Breast epithelium (tissue), 4 donors: ENCODE measurements around the gene DNAJC9. TPM values are rescaled to one million over a fixed set of nuclear protein-coding genes. Genes with fewer than 3 reads are reported as not detected.

Source experiments
- DNase-seq, 2 donors: peaks; one replicate each; pipeline ENCODE4 v3.0.0-alpha.2; 2019; ENCODE audit warnings: low spot score in 2 of 2
- H3K27ac ChIP-seq, 2 donors: fragments of 200-600 bp; sonication (generic) in 1 of 2; one replicate each; pipeline ENCODE4 v1.5.1; 2016 to 2019; ENCODE audit warnings: mild to moderate bottlenecking in 1 of 2
- H3K27me3 ChIP-seq, 2 donors: fragments of 200-600 bp; sonication (generic) in 1 of 2; one replicate each; pipeline versions ENCODE4 v1.5.1 to v1.6.0; 2017 to 2019; ENCODE audit warnings: control low read depth in 1 of 2, mild to moderate bottlenecking in 1 of 2
- H3K36me3 ChIP-seq: fragments of 200-600 bp; one replicate; pipeline ENCODE4 v1.5.1; 2019
- H3K4me1 ChIP-seq, 2 donors: fragments of 200-600 bp; sonication (generic); one replicate each; pipeline ENCODE4 v1.5.1; 2016 to 2019; ENCODE audit warnings: control low read depth in 1 of 2
- H3K4me3 ChIP-seq, 3 donors: fragments of 200-600 bp; sonication (generic); 1 replicate in 2 of 3; 2 replicates in 1 of 3; pipeline ENCODE4 v1.5.1; 2016 to 2019; ENCODE audit warnings: mild to moderate bottlenecking in 3 of 3, moderate library complexity in 2 of 3
- H3K9me3 ChIP-seq, 2 donors: fragments of 200-600 bp; sonication (generic) in 1 of 2; one replicate each; pipeline ENCODE4 v1.5.1; 2016 to 2019; ENCODE audit warnings: control low read depth in 1 of 2
- POLR2A ChIP-seq: fragments of 450-650 bp; IDR thresholded peaks from one replicate; pipeline ENCODE4 v1.6.1; 2016; ENCODE audit warnings: antibody characterized with exemption, mild to moderate bottlenecking, moderate library complexity
- POLR2AphosphoS5 ChIP-seq, 3 donors: sonication (generic); formaldehyde crosslinking; IDR thresholded peaks; one replicate each; pipeline ENCODE4 v1.6.1; 2017; ENCODE audit warnings: antibody characterized with exemption in 3 of 3
- intact Hi-C: fragments of 100-400 bp; cut with DNase I; formaldehyde crosslinking; loops from one replicate; pipeline ENCODE4 v1.15.1; 2023; ENCODE audit warnings: low total_unique reads
- total RNA-seq, 3 donors: library from RNA; depleted of rRNA; stranded (reverse); fragments of >200 nt; gene quantifications; one replicate each; pipeline ENCODE4 v1.1.0, GENCODE V29; 2016
- TF ChIP-seq, protein P1 (sequence below), 3 donors: fragments of 450-650 bp; IDR thresholded peaks; one replicate each; pipeline ENCODE4 v1.5.1; 2016 to 2017; ENCODE audit warnings: antibody characterized with exemption in 3 of 3, mild to moderate bottlenecking in 3 of 3, moderate library complexity in 3 of 3

Gene DNAJC9
- total RNA-seq, 3 donors from 2014 or later, result 17.3 to 24.3 (median 19.0) TPM

DNA sequence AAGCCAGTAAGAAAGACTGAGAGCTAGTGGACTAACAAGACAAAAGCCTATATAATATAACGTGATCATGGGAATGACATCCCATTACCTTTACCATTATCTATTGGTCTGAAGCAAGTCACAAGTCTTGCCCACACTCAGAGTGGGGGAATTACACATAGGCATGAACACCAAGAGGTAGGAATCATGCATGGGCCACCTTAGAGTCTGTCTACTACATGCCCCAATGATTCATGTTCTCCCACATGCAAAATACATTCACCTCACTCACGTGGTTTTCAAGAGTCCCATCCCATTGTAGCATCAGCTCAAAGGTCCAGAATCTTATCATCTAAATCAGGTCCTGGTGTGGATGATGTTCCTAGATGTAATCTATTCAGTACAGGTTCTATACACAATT lies 29.4 kb downstream of the DNAJC9 start:
- Histone ChIP-seq H3K4me3 (no peak overlapping the region), H3K27me3 (no peaks in the 10 kb centered on the region), H3K27ac (no peak overlapping the region), H3K9me3 (no peaks in the 10 kb centered on the region), H3K4me1 (no peaks in the 10 kb centered on the region), H3K36me3 (no peaks in the 10 kb centered on the region)
- DNase-seq, result no peak
- TF ChIP-seq POLR2AphosphoS5 (IDR thresholded peaks at IDR 0.05), result no peak
- TF ChIP-seq, protein P1, sequence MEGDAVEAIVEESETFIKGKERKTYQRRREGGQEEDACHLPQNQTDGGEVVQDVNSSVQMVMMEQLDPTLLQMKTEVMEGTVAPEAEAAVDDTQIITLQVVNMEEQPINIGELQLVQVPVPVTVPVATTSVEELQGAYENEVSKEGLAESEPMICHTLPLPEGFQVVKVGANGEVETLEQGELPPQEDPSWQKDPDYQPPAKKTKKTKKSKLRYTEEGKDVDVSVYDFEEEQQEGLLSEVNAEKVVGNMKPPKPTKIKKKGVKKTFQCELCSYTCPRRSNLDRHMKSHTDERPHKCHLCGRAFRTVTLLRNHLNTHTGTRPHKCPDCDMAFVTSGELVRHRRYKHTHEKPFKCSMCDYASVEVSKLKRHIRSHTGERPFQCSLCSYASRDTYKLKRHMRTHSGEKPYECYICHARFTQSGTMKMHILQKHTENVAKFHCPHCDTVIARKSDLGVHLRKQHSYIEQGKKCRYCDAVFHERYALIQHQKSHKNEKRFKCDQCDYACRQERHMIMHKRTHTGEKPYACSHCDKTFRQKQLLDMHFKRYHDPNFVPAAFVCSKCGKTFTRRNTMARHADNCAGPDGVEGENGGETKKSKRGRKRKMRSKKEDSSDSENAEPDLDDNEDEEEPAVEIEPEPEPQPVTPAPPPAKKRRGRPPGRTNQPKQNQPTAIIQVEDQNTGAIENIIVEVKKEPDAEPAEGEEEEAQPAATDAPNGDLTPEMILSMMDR (IDR thresholded peaks at IDR 0.05), result no peak
- TF ChIP-seq POLR2A, result no peak
- intact Hi-C loops, result no loop called here

DNA sequence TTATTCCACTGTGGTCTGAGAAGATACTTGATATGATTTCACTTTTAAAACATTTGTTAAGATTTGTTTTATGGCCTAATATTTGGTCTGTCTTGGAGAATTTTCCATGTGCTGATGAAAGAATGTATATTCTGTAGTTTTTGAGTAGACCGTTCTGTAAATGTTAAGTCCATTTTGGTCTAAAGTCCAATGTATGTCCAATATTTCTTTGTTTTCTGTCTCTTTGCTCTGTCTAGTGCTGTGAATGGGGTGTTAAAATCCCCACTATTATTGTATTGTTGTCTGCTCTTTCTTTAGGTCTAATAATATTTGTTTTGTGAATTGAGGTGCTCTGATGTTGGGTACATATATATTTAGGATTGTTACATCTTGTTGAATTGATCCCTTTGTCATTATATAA lies 31.3 kb downstream of the DNAJC9 start:
- no peaks in the 10 kb centered on the region for H3K36me3 ChIP-seq
- no peaks in the 10 kb centered on the region for H3K4me1 ChIP-seq
- no peak overlapping the region for H3K4me3 ChIP-seq
- no peaks in the 10 kb centered on the region for H3K9me3 ChIP-seq
- H3K27me3 ChIP-seq, result no peaks in the 10 kb centered on the region
- intact Hi-C loops, result no loop called here
- H3K27ac ChIP-seq, result no peak overlapping the region
- no peak for TF ChIP-seq POLR2AphosphoS5 (IDR thresholded peaks at IDR 0.05)
- TF ChIP-seq, protein P1 (IDR thresholded peaks at IDR 0.05), result no peak
- no peak for TF ChIP-seq POLR2A
- no peak for DNase-seq

DNA sequence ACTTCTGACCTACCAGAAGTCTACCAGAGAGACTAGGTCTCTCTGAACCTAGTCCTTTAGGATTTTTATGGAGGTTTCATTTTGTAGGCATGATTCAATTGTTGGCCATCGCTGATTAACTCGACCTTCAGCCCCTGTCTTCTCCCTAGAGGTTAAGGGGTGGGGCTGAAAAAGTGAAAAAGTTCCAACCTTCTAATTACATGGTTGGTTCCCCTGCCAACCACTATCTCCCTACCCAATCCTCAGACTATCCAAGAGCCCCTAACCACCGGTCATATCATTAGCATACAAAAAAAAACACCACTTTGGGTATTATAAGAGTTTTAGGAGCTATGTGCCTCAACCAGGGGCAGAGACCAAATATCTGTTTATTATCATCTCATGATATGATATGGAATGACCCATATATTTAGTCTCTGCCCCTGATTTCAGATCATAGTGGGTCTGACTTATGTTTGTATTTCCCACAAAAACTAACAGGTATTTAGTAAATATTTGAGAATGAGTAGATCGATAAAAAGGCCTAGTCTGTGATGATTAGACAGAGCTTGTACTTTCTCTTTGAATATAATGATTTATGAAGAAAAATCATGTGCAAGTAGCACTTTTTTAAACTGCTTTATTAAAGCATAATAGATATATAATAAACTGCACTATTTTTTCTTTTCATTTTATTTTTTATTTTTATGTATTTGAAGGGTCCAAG lies 35.8 kb downstream of the DNAJC9 start:
- Histone ChIP-seq H3K27me3 (no peaks in the 10 kb centered on the region), H3K27ac (no peak overlapping the region), H3K4me3 (no peak overlapping the region), H3K9me3 (no peaks in the 10 kb centered on the region), H3K36me3 (no peaks in the 10 kb centered on the region), H3K4me1 (no peaks in the 10 kb centered on the region)
- no peak for DNase-seq
- intact Hi-C loops, result no loop called here
- no peak for TF ChIP-seq POLR2AphosphoS5 (IDR thresholded peaks at IDR 0.05)
- no peak for TF ChIP-seq POLR2A
- TF ChIP-seq, protein P1 (IDR thresholded peaks at IDR 0.05), result no peak

DNA sequence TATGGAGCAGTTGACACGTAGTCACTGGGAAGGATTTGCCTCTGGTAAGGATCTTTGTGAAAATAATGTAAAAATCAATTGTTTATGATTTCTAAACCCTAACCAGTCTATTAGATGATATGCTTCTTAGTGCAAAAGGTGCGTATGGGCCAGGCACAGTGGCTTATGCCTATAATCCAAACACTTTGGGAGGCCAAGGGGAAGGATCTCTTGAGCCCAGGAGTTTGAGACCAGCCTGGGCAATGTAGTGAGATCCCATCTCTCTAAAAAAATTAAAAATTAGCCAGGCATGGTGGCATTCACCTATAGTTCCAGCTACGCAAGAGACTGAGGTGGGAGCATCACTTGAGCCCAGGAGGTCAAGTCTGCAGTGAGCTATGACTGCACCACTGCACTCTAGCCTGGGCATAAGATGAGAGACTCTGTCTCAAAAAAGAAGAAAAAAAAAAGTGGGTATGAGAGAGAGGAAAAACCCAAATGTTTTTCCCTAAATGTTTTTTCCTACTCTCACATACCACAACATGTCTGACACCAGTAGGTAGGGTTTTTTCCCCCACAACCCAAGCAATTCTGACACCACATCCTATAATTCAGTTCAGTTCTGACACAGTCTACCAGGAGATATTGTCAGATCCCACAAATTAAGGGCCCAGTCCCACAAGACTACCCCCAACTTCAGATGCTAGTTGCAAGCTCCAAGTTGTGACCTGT lies 36.5 kb downstream of the DNAJC9 start:
- Histone ChIP-seq H3K27ac (no peak overlapping the region), H3K27me3 (no peaks in the 10 kb centered on the region), H3K4me3 (no peak overlapping the region), H3K4me1 (no peaks in the 10 kb centered on the region), H3K9me3 (no peaks in the 10 kb centered on the region), H3K36me3 (no peaks in the 10 kb centered on the region)
- no peak for TF ChIP-seq POLR2A
- TF ChIP-seq POLR2AphosphoS5 (IDR thresholded peaks at IDR 0.05), result no peak
- TF ChIP-seq, protein P1 (IDR thresholded peaks at IDR 0.05), result no peak
- no peak for DNase-seq
- intact Hi-C loops, result no loop called here

DNA sequence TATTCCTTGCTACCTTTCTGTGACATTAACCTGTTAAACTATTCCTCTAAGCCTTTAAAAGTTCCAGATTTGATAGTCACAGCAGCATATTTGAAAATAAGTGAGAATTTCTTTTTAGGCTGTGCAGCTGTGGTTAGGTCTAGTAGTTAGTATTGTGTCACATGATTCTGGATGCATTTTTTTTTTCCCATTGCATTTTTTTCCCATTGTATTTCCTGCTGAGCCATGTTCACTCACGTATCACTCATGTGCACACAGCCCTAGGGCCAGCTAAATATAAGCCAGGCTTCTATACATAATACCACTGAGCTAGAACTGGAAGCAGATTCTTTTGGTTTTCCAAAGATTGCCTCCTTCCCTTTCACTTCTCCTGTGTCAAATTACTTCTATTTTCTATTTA lies 37.4 kb downstream of the DNAJC9 start:
- intact Hi-C loops, result no loop called here
- H3K36me3 ChIP-seq, result no peaks in the 10 kb centered on the region

More for the DNA sequence above, 37.4 kb downstream of the DNAJC9 start:
- no peak for DNase-seq
- no peaks in the 10 kb centered on the region for H3K27me3 ChIP-seq
- no peak overlapping the region for H3K27ac ChIP-seq
- TF ChIP-seq, protein P1 (IDR thresholded peaks at IDR 0.05), result no peak
- TF ChIP-seq POLR2AphosphoS5 (IDR thresholded peaks at IDR 0.05) (no peak), POLR2A (no peak)
- H3K4me1 ChIP-seq, result no peaks in the 10 kb centered on the region
- H3K9me3 ChIP-seq, result no peaks in the 10 kb centered on the region
- H3K4me3 ChIP-seq, result no peak overlapping the region
